ENCODE results near the gene STRA6. TPM values are rescaled to one million over a fixed set of nuclear protein-coding genes. Genes with fewer than 3 reads are reported as not detected.

The STRA6 gene
- total and polyA plus RNA-seq, 2 donors (not counting 1 experiment from before 2014, with no cell fraction given): not detected

DNA sequence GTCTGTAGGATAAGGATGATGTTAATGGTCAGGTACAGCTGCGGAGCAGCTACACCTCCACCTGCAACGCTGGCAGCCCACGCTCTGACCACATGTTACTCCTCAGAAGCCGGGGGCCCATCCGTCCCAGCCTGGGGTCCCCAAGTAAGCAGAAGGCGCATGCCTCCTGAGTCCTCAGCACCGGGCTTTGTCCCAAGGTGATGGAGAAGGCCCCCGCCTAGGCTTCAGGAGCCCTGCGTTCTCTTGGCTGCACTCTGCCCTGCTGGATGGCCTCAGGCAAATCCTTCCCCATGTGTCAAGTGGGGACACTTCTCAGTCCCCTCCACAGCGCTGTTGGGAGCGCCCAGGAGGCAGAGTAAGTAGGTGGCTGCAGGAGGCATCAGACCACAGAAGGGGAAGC, 14.4 kb downstream of the STRA6 start:
- Mint-ChIP-seq H3K4me1 (no peaks in the 10 kb centered on the region), H3K27ac (no peak overlapping the region), H3K4me3 (no peak overlapping the region), H3K9me3 (ENCODE audit: insufficient read depth) (no peaks in the 10 kb centered on the region), H3K27me3 (peaks cover 6% of the 10 kb centered on the region)
- TF ChIP-seq, protein P1, sequence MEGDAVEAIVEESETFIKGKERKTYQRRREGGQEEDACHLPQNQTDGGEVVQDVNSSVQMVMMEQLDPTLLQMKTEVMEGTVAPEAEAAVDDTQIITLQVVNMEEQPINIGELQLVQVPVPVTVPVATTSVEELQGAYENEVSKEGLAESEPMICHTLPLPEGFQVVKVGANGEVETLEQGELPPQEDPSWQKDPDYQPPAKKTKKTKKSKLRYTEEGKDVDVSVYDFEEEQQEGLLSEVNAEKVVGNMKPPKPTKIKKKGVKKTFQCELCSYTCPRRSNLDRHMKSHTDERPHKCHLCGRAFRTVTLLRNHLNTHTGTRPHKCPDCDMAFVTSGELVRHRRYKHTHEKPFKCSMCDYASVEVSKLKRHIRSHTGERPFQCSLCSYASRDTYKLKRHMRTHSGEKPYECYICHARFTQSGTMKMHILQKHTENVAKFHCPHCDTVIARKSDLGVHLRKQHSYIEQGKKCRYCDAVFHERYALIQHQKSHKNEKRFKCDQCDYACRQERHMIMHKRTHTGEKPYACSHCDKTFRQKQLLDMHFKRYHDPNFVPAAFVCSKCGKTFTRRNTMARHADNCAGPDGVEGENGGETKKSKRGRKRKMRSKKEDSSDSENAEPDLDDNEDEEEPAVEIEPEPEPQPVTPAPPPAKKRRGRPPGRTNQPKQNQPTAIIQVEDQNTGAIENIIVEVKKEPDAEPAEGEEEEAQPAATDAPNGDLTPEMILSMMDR (IDR thresholded peaks at IDR 0.05): no peak
- no peak for TF ChIP-seq EZH2 (IDR thresholded peaks at IDR 0.05; ENCODE audit: borderline replicate concordance, insufficient read depth, low read depth, low read length, poor library complexity, severe bottlenecking)
- CTCF ChIA-PET: no interaction called here
- Histone ChIP-seq H3K4me3 (ENCODE audit: control extremely low read depth in 1 of 5, extremely low read depth in 1 of 5, insufficient read depth in 1 of 5, low read depth in 2 of 5, low read length in 4 of 5) (no peak overlapping the region), H3K9me3 (ENCODE audit: control extremely low read depth in 1 of 3, control insufficient read depth in 2 of 3, insufficient read depth in 1 of 3, low read length in 2 of 3) (no peaks in the 10 kb centered on the region), H3K36me3 (replicated peaks in 1 of 2; ENCODE audit: control extremely low read depth in 1 of 2, control insufficient read depth in 1 of 2, extremely low read depth in 1 of 2, insufficient read depth in 2 of 2, low read length in 1 of 2) (no peaks in the 10 kb centered on the region), H3K27me3 (replicated peaks in 1 of 4; ENCODE audit: control extremely low read depth in 1 of 4, control insufficient read depth in 3 of 4, insufficient read depth in 4 of 4, low read length in 3 of 4) (no peaks in the 10 kb centered on the region), H4K20me1 (ENCODE audit: control insufficient read depth, insufficient read depth, low read length, poor library complexity, severe bottlenecking) (no peaks in the 10 kb centered on the region), H3K79me2 (ENCODE audit: control insufficient read depth, insufficient read depth, low read length) (no peaks in the 10 kb centered on the region), H2AFZ (ENCODE audit: insufficient read depth, low read depth, low read length, poor library complexity, severe bottlenecking) (no peak overlapping the region), H3K27ac (ENCODE audit: low read length in 2 of 2) (no peak overlapping the region), H3K4me2 (replicated peaks; ENCODE audit: low read depth, low read length, poor library complexity, severe bottlenecking) (no peak overlapping the region), H3K9ac (ENCODE audit: low read length) (no peak overlapping the region), H3K4me1 (ENCODE audit: control insufficient read depth in 2 of 2, insufficient read depth in 2 of 2, low read length in 2 of 2) (no peaks in the 10 kb centered on the region)
- intact Hi-C loops (cut with micrococcal nuclease): no loop called here
- no peak for ATAC-seq (ENCODE audit: low read depth)
- WGBS (ENCODE audit: insufficient coverage): 89% methylated on average over 10 of the region's 11 CpGs
- no peak for DNase-seq
- POLR2A ChIA-PET: no interaction called here

DNA sequence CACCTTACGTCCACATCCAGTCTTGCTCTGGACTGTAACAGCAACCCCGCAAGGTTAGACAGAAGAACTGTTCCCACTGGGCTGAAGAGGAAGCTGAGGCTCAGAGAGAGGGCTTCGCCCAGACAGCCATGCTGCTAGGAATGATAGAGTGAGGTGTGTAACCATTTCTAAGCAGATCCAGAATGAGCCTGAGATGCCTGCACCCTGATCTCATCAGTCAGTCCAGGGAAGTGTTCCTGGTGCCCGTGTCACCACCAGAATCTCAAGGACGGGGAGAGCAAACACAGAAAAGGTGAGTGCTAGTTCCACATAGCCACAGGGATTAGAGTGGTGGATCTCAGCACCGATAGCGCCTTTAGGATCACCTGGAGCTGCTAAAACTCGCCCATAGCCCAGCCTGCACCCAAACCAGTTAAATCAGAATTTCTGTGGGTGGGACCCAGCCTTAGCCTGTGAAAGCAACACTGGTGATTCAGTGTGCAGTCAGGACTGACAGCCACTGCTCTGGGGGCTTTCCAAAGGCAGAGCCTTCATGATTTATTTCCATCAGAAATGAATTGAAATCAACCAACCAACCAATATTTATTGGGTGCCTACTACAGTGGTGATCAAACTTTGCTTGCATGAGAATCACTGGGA, 16.8 kb downstream of the STRA6 start:
- H3K27me3 ChIP-seq (replicated peaks in 1 of 4; ENCODE audit: control extremely low read depth in 1 of 4, control insufficient read depth in 3 of 4, insufficient read depth in 4 of 4, low read length in 3 of 4): no peaks in the 10 kb centered on the region
- Mint-ChIP-seq H3K9me3 (ENCODE audit: insufficient read depth) (no peaks in the 10 kb centered on the region), H3K27me3 (peaks cover 3% of the 10 kb centered on the region), H3K4me1 (no peaks in the 10 kb centered on the region), H3K27ac (no peak overlapping the region), H3K4me3 (no peak overlapping the region)
- no peak for DNase-seq
- no peak for ATAC-seq (ENCODE audit: low read depth)
- no peaks in the 10 kb centered on the region for H3K4me1 ChIP-seq (ENCODE audit: control insufficient read depth in 2 of 2, insufficient read depth in 2 of 2, low read length in 2 of 2)
- H3K79me2 ChIP-seq (ENCODE audit: control insufficient read depth, insufficient read depth, low read length): no peaks in the 10 kb centered on the region
- H3K9ac ChIP-seq (ENCODE audit: low read length): no peak overlapping the region
- TF ChIP-seq EZH2 (IDR thresholded peaks at IDR 0.05; ENCODE audit: borderline replicate concordance, insufficient read depth, low read depth, low read length, poor library complexity, severe bottlenecking): no peak
- TF ChIP-seq, protein P1 (IDR thresholded peaks at IDR 0.05): no peak
- no peak overlapping the region for H3K4me2 ChIP-seq (replicated peaks; ENCODE audit: low read depth, low read length, poor library complexity, severe bottlenecking)
- no peaks in the 10 kb centered on the region for H4K20me1 ChIP-seq (ENCODE audit: control insufficient read depth, insufficient read depth, low read length, poor library complexity, severe bottlenecking)
- no peaks in the 10 kb centered on the region for H3K36me3 ChIP-seq (replicated peaks in 1 of 2; ENCODE audit: control extremely low read depth in 1 of 2, control insufficient read depth in 1 of 2, extremely low read depth in 1 of 2, insufficient read depth in 2 of 2, low read length in 1 of 2)
- no peak overlapping the region for H3K4me3 ChIP-seq (ENCODE audit: control extremely low read depth in 1 of 5, extremely low read depth in 1 of 5, insufficient read depth in 1 of 5, low read depth in 2 of 5, low read length in 4 of 5)
- intact Hi-C loops (cut with micrococcal nuclease): no loop called here
- CTCF ChIA-PET: no interaction called here
- no peaks in the 10 kb centered on the region for H3K9me3 ChIP-seq (ENCODE audit: control extremely low read depth in 1 of 3, control insufficient read depth in 2 of 3, insufficient read depth in 1 of 3, low read length in 2 of 3)
- WGBS (ENCODE audit: insufficient coverage): 81% methylated on average over 6 of the region's 8 CpGs
- POLR2A ChIA-PET: no interaction called here
- H2AFZ ChIP-seq (ENCODE audit: insufficient read depth, low read depth, low read length, poor library complexity, severe bottlenecking): no peak overlapping the region
- no peak overlapping the region for H3K27ac ChIP-seq (ENCODE audit: low read length in 2 of 2)
